H1 (cell line): ENCODE results near the gene DOK6. TPM values are rescaled to one million over a fixed set of nuclear protein-coding genes. Genes with fewer than 3 reads are reported as not detected.
A peak's percentile ranks its signal among the peaks of the same experiment; 100 is the strongest.

ENCODE experiments used
- CTCF ChIA-PET: fragments of 300-600 bp; sonication (Branson Sonifier 250); formaldehyde crosslinking; loops from one replicate; lab custom pipeline; 2021; ENCODE audit not compliant: partially characterized antibody; lab: Charles Lee
- POLR2A ChIA-PET: fragments of 300-600 bp; sonication (Branson Sonifier 250); formaldehyde crosslinking; loops from one replicate; lab custom pipeline; 2021; ENCODE audit warnings: inconsistent platforms; ENCODE audit not compliant: partially characterized antibody; lab: Charles Lee
- DNase-seq, 2 experiments: peaks; one replicate each; pipeline versions ENCODE4 v3.0.0 to v3.0.0-alpha.2; 2010 to 2022; ENCODE audit warnings: low spot score in 2 of 2, low read depth in 1 of 2, mixed read lengths in 1 of 2
- FAIRE-seq: peaks from 2 replicates; lab custom pipeline; 2011; peaks lifted over from hg19 to GRCh38; lab: Jason Lieb, UNC
- H2AFZ ChIP-seq: 2 replicates; pipeline ENCODE4 v1.8.1; 2012; ENCODE audit warnings: low read length, inconsistent platforms
- H2AK5ac ChIP-seq: 2 replicates; pipeline ENCODE4 v1.6.1; 2013; ENCODE audit warnings: low read depth, low read length
- H2BK120ac ChIP-seq: replicated peaks from 2 replicates; pipeline ENCODE3; 2013; ENCODE audit warnings: low read depth, low read length, inconsistent platforms
- H2BK12ac ChIP-seq: 2 replicates; pipeline ENCODE4 v1.6.1; 2013; ENCODE audit warnings: low read depth, low read length
- H2BK15ac ChIP-seq: 2 replicates; pipeline ENCODE4 v1.6.1; 2013; ENCODE audit warnings: low read length
- H2BK20ac ChIP-seq: 2 replicates; pipeline ENCODE4 v1.6.1; 2013; ENCODE audit warnings: low read length
- H2BK5ac ChIP-seq: 2 replicates; pipeline ENCODE4 v1.6.1; 2013; ENCODE audit warnings: low read depth, low read length
- H3K14ac ChIP-seq: 2 replicates; pipeline ENCODE4 v1.6.1; 2013; ENCODE audit warnings: inconsistent platforms; ENCODE audit not compliant: insufficient read length
- H3K18ac ChIP-seq: 2 replicates; pipeline ENCODE4 v1.6.1; 2013; ENCODE audit warnings: low read length; ENCODE audit errors: extremely low read depth
- H3K23ac ChIP-seq: 2 replicates; pipeline ENCODE4 v1.6.1; 2013; ENCODE audit warnings: inconsistent platforms; ENCODE audit not compliant: insufficient read length
- H3K23me2 ChIP-seq: 2 replicates; pipeline ENCODE4 v1.6.1; 2013; ENCODE audit warnings: low read depth, low read length
- H3K27ac ChIP-seq: 2 replicates; pipeline ENCODE4 v1.6.1; 2011; ENCODE audit warnings: low read depth, low read length, inconsistent platforms
- H3K27me3 ChIP-seq, 4 experiments: replicated peaks in 1 of 4; 1 replicate in 1 of 4; 2 replicates in 3 of 4; pipeline versions ENCODE4 v1.6.1 to v1.8.1; 2011 to 2013; ENCODE audit warnings: low read length in 3 of 4, mild to moderate bottlenecking in 3 of 4, inconsistent platforms in 2 of 4, mixed read lengths in 2 of 4, moderate library complexity in 1 of 4; ENCODE audit not compliant: control insufficient read depth in 3 of 4, insufficient read depth in 3 of 4; ENCODE audit errors: extremely low read depth in 1 of 4
- H3K36me3 ChIP-seq, 4 experiments: 2 replicates each; pipeline versions ENCODE4 v1.6.1 to v1.8.1; 2011 to 2013; ENCODE audit warnings: mild to moderate bottlenecking in 4 of 4, low read length in 3 of 4, moderate library complexity in 2 of 4, control low read depth in 1 of 4, inconsistent platforms in 1 of 4; ENCODE audit not compliant: insufficient read depth in 4 of 4, control insufficient read depth in 2 of 4
- H3K4ac ChIP-seq: replicated peaks from 2 replicates; pipeline ENCODE3; 2013; ENCODE audit warnings: low read length, low read depth, mixed read lengths, inconsistent platforms; ENCODE audit not compliant: insufficient read length
- H3K4me1 ChIP-seq, 4 experiments: replicated peaks in 1 of 4; 1 replicate in 1 of 4; 2 replicates in 3 of 4; pipeline versions ENCODE4 v1.6.1 to v1.8.1; 2011 to 2013; ENCODE audit warnings: low read length in 3 of 4, inconsistent platforms in 2 of 4, mixed read lengths in 1 of 4; ENCODE audit not compliant: insufficient read depth in 4 of 4, control insufficient read depth in 3 of 4
- H3K4me2 ChIP-seq, 2 experiments: 2 replicates each; pipeline versions ENCODE4 v1.6.1 to v1.8.1; 2011 to 2013; ENCODE audit warnings: low read depth in 2 of 2, low read length in 2 of 2, control low read depth in 1 of 2, inconsistent platforms in 1 of 2, mild to moderate bottlenecking in 1 of 2; ENCODE audit not compliant: insufficient read depth in 1 of 2
- H3K4me3 ChIP-seq, 4 experiments: fragments of 200-600, 300-600 bp in 1 of 4; sonication (generic), shearing (Covaris generic), sonication (Bioruptor Twin) in 1 of 4; 2 replicates each; pipeline versions ENCODE4 v1.5.1 to v1.8.1; 2011 to 2016; ENCODE audit warnings: low read length in 4 of 4, low read depth in 3 of 4, control low read depth in 2 of 4, inconsistent platforms in 2 of 4, mild to moderate bottlenecking in 2 of 4, mixed read lengths in 1 of 4, moderate library complexity in 1 of 4; ENCODE audit not compliant: insufficient read depth in 2 of 4; ENCODE audit errors: extremely low read depth in 1 of 4
- H3K56ac ChIP-seq: replicated peaks from 2 replicates; pipeline ENCODE3; 2013; ENCODE audit warnings: low read depth, mild to moderate bottlenecking, mixed read lengths, low read length, inconsistent platforms; ENCODE audit not compliant: insufficient read length
- H3K79me1 ChIP-seq: 2 replicates; pipeline ENCODE4 v1.6.1; 2013; ENCODE audit warnings: low read depth, low read length, control low read depth
- H3K79me2 ChIP-seq, 2 experiments: 2 replicates each; pipeline versions ENCODE4 v1.6.1 to v1.8.1; 2012 to 2013; ENCODE audit warnings: low read length in 2 of 2, mild to moderate bottlenecking in 2 of 2, inconsistent platforms in 1 of 2; ENCODE audit not compliant: insufficient read depth in 2 of 2, control insufficient read depth in 1 of 2
- H3K9ac ChIP-seq, 4 experiments: replicated peaks in 1 of 4; 1 replicate in 1 of 4; 2 replicates in 3 of 4; pipeline versions ENCODE4 v1.6.1 to v1.8.1; 2011 to 2013; ENCODE audit warnings: low read depth in 3 of 4, low read length in 3 of 4, control low read depth in 2 of 4, mild to moderate bottlenecking in 2 of 4, moderate library complexity in 2 of 4, inconsistent platforms in 1 of 4; ENCODE audit errors: extremely low read depth in 1 of 4
- H3K9me3 ChIP-seq, 2 experiments: 2 replicates each; pipeline versions ENCODE4 v1.6.1 to v1.8.1; 2012 to 2013; ENCODE audit warnings: mild to moderate bottlenecking in 2 of 2, moderate library complexity in 2 of 2, control low read depth in 1 of 2, inconsistent platforms in 1 of 2, low read depth in 1 of 2, low read length in 1 of 2, mixed read lengths in 1 of 2; ENCODE audit not compliant: insufficient read depth in 2 of 2
- H4K20me1 ChIP-seq, 2 experiments: replicated peaks in 1 of 2; 2 replicates each; pipeline versions ENCODE3 to v1.8.1; 2011 to 2013; ENCODE audit warnings: inconsistent platforms in 2 of 2, low read length in 2 of 2, mild to moderate bottlenecking in 1 of 2; ENCODE audit not compliant: insufficient read depth in 2 of 2, control insufficient read depth in 1 of 2
- H4K5ac ChIP-seq: 2 replicates; pipeline ENCODE4 v1.6.1; 2013; ENCODE audit warnings: low read length, low read depth, mixed read lengths, inconsistent platforms; ENCODE audit not compliant: insufficient read length
- H4K8ac ChIP-seq: 2 replicates; pipeline ENCODE4 v1.8.0; 2013; ENCODE audit warnings: mild to moderate bottlenecking, moderate library complexity, low read length, inconsistent platforms; ENCODE audit not compliant: insufficient read depth; ENCODE audit errors: extremely low read depth
- H4K91ac ChIP-seq: replicated peaks from 2 replicates; pipeline ENCODE3; 2013; ENCODE audit warnings: low read length, mixed read lengths, inconsistent platforms; ENCODE audit not compliant: insufficient read length
- CBX8 ChIP-seq: fragments of 300-800, 300-1000 bp; sonication (generic); IDR thresholded peaks from 2 replicates; pipeline ENCODE4 v1.7.1; 2016; ENCODE audit warnings: low read depth, low read length, borderline replicate concordance
- HDAC6 ChIP-seq: IDR thresholded peaks from one replicate; pipeline ENCODE4 v1.7.1; 2012; ENCODE audit warnings: low read depth, mild to moderate bottlenecking, inconsistent platforms, low read length, moderate library complexity
- JUND ChIP-seq: IDR thresholded peaks from 2 replicates; pipeline ENCODE4 v1.6.1; 2011; ENCODE audit warnings: mild to moderate bottlenecking, improper control_type of control experiment, low read length
- POLR2A ChIP-seq, 2 experiments: IDR thresholded peaks; 1 replicate in 1 of 2; 2 replicates in 1 of 2; pipeline ENCODE4 v1.6.1; 2011; ENCODE audit warnings: low read depth in 2 of 2, low read length in 2 of 2, mild to moderate bottlenecking in 2 of 2; ENCODE audit errors: control extremely low read depth in 1 of 2
- RBBP5 ChIP-seq: IDR thresholded peaks from 2 replicates; pipeline ENCODE4 v1.7.1; 2012; ENCODE audit warnings: low read depth, mild to moderate bottlenecking, inconsistent platforms, low read length, moderate library complexity, borderline replicate concordance
- SIRT6 ChIP-seq: IDR thresholded peaks from one replicate; pipeline ENCODE4 v1.7.1; 2012; ENCODE audit warnings: low read length, inconsistent platforms
- TAF1 ChIP-seq: IDR thresholded peaks from 2 replicates; pipeline ENCODE4 v1.6.1; 2011; ENCODE audit warnings: mild to moderate bottlenecking, low read depth, low read length
- YY1 ChIP-seq: IDR thresholded peaks from 2 replicates; pipeline ENCODE4 v1.6.1; 2011; ENCODE audit warnings: low read depth, mild to moderate bottlenecking, low read length
- ZNF274 ChIP-seq: IDR thresholded peaks from 2 replicates; pipeline ENCODE4 v1.7.0; 2012; ENCODE audit warnings: low read length, borderline replicate concordance; ENCODE audit errors: extremely low read depth
- WGBS, 2 experiments: shearing (Covaris generic) in 1 of 2; methylation state at CpG; one replicate each; pipeline versions ENCODE4 v1.1.6 to v1.1.7; 2013 to 2015; ENCODE audit warnings: low lambda C conversion rate in 2 of 2, mixed read lengths in 2 of 2, inconsistent platforms in 1 of 2, low coverage in 1 of 2, missing lambda C conversion rate in 1 of 2; ENCODE audit not compliant: insufficient replicate concordance in 2 of 2, insufficient coverage in 1 of 2, insufficient read length in 1 of 2; ENCODE audit errors: extremely low coverage in 1 of 2, missing lambda C conversion rate in 1 of 2; 5-methylcytosine and 5-hydroxymethylcytosine counted together
- polyA plus RNA-seq, 7 experiments: library from polyadenylated mRNA; depleted of rRNA in 3 of 7; stranded (reverse) in 5 of 7; unstranded in 2 of 7; fragments of >200 nt in 5 of 7; fragments of 200-250 nt in 2 of 7; gene quantifications; 1 replicate in 5 of 7; 2 replicates in 1 of 7; 4 replicates in 1 of 7; pipeline versions ENCODE4 v1.2.1 to v1.2.3, GENCODE V29; 2011 to 2013; ENCODE audit warnings: missing spikeins in 2 of 7, mixed read lengths in 2 of 7
- total RNA-seq: library from RNA; stranded (reverse); fragmentation: NEBNext Ultra II Directional; extraction: Animal tissue kit (Norgen Biotek cat#: 25700); gene quantifications from 2 replicates; pipeline ENCODE4 v1.2.1, GENCODE V29; 2021
- TF ChIP-seq, protein P1 (sequence below): IDR thresholded peaks from 2 replicates; pipeline ENCODE4 v1.6.1; 2012; ENCODE audit warnings: inconsistent platforms
- TF ChIP-seq, protein P2 (sequence below), 3 experiments: IDR thresholded peaks; 1 replicate in 2 of 3; 2 replicates in 1 of 3; pipeline versions ENCODE4 v1.5.1 to v1.6.1; 2011; ENCODE audit warnings: low read length in 3 of 3, mild to moderate bottlenecking in 3 of 3, inconsistent platforms in 2 of 3, low read depth in 1 of 3, moderate library complexity in 1 of 3; ENCODE audit not compliant: insufficient read depth in 1 of 3; ENCODE audit errors: control extremely low read depth in 1 of 3
- TF ChIP-seq, protein P3 (sequence below): IDR thresholded peaks from 2 replicates; pipeline ENCODE4 v1.6.1; 2012; ENCODE audit warnings: inconsistent platforms

Gene DOK6
- total and polyA plus RNA-seq, 2 of the 8 experiments (the other 6 are each of a cell fraction or from before 2014, with no cell fraction given), result 0.33 to 0.50 TPM

DNA sequence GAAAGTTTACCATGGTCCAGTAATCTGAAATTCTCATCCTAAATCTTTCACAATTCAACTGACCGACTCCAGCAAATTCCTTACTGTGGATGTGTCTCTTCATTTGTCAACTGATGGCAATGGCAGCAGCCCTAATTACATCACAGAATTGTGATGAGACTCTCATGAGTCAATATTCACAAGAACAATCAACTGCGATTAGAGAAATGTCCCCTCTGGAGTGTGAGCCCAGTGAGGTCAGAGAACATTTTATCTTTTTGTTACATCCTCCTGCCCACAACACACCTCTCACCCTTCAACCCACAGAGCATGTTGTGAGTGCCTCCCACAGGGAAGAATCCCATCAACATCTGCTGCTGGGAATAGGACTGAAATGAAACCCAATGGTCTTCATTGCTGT lies 473.4 kb downstream of the DOK6 start:
- Histone ChIP-seq H3K4me3 (no peak overlapping the region), H3K9ac (no peak overlapping the region), H3K4me2 (no peak overlapping the region), H2AFZ (peak overlapping the region; percentile 77), H3K79me1 (no peaks in the 10 kb centered on the region), H2BK20ac (no peak overlapping the region), H3K9me3 (no peaks in the 10 kb centered on the region), H3K79me2 (no peaks in the 10 kb centered on the region), H2BK5ac (no peak overlapping the region), H4K8ac (no peak overlapping the region), H3K4me1 (peaks cover 0 to 9% (median 4%) of the 10 kb centered on the region in 4 experiments; a peak in 3 of 7 replicates), H3K18ac (no peak overlapping the region), H3K14ac (no peak overlapping the region), H2BK120ac (no peak overlapping the region), H3K4ac (no peak overlapping the region), H2BK12ac (peak overlapping the region; percentile 39; the same call in 1 of the 2 replicates), H2AK5ac (no peak overlapping the region), H3K27ac (no peak overlapping the region), H4K5ac (no peak overlapping the region), H3K36me3 (no peaks in the 10 kb centered on the region), H2BK15ac (no peak overlapping the region), H3K23me2 (no peaks in the 10 kb centered on the region), H3K56ac (no peak overlapping the region), H4K91ac (no peak overlapping the region), H3K23ac (no peak overlapping the region), H3K27me3 (no peaks in the 10 kb centered on the region), H4K20me1 (no peaks in the 10 kb centered on the region)
- ChIA-PET CTCF (no interaction called here), POLR2A (no interaction called here)
- no peak for FAIRE-seq
- 98% methylated on average over 2 of the region's 2 CpGs; no CpG with 5 or more reads in 1 of the 2 experiments for WGBS, 2 experiments
- no peak for DNase-seq
- TF ChIP-seq, protein P1, sequence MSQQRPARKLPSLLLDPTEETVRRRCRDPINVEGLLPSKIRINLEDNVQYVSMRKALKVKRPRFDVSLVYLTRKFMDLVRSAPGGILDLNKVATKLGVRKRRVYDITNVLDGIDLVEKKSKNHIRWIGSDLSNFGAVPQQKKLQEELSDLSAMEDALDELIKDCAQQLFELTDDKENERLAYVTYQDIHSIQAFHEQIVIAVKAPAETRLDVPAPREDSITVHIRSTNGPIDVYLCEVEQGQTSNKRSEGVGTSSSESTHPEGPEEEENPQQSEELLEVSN, result no peak
- TF ChIP-seq, protein P2, sequence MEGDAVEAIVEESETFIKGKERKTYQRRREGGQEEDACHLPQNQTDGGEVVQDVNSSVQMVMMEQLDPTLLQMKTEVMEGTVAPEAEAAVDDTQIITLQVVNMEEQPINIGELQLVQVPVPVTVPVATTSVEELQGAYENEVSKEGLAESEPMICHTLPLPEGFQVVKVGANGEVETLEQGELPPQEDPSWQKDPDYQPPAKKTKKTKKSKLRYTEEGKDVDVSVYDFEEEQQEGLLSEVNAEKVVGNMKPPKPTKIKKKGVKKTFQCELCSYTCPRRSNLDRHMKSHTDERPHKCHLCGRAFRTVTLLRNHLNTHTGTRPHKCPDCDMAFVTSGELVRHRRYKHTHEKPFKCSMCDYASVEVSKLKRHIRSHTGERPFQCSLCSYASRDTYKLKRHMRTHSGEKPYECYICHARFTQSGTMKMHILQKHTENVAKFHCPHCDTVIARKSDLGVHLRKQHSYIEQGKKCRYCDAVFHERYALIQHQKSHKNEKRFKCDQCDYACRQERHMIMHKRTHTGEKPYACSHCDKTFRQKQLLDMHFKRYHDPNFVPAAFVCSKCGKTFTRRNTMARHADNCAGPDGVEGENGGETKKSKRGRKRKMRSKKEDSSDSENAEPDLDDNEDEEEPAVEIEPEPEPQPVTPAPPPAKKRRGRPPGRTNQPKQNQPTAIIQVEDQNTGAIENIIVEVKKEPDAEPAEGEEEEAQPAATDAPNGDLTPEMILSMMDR (IDR thresholded peaks at IDR 0.05; ENCODE audit: control extremely low read depth in 1 of 3, insufficient read depth in 1 of 3, low read depth in 1 of 3, low read length in 3 of 3), result no peak
- TF ChIP-seq HDAC6 (no peak), JUND (no peak), ZNF274 (no peak), RBBP5 (no peak), POLR2A (IDR thresholded peaks at IDR 0.05; ENCODE audit: control extremely low read depth in 1 of 2, low read depth in 2 of 2, low read length in 2 of 2) (no peak), TAF1 (no peak), SIRT6 (no peak), YY1 (no peak), CBX8 (no peak)
- TF ChIP-seq, protein P3, sequence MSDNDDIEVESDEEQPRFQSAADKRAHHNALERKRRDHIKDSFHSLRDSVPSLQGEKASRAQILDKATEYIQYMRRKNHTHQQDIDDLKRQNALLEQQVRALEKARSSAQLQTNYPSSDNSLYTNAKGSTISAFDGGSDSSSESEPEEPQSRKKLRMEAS, result no peak
